Stimulated activated CD4-positive, alpha-beta T cell treated with anti-CD3 and anti-CD28 coated beads, TNF-alpha, amount 100 ng/mL, for 4 hours (primary cell): ENCODE measurements around the gene HOXB1.

Source experiments
- DNase-seq, 3 experiments: peaks; one replicate each; pipeline ENCODE4 v3.0.0-alpha.2; 2020; ENCODE audit warnings: low read depth in 3 of 3

The HOXB1 gene

GRCh38 chr17:48530887-48531272 lies at the start of gene HOXB1:
HOXB1 (minus strand) TSS chr17:48531011; CDS start chr17:48530904, 107 bp downstream.
- DNase-seq = no peak

GRCh38 chr17:48579760-48580554 lies 49.1 kb upstream of the HOXB1 start:
- DNase-seq = no peak

- no peak for DNase-seq
Observed at GRCh38 chr17:48579471-48579759, 48.6 kb upstream of the HOXB1 start.

- no peak for DNase-seq
Observed at GRCh38 chr17:48578616-48579470, 48.0 kb upstream of the HOXB1 start.

GRCh38 chr17:48577946-48578615 lies 47.3 kb upstream of the HOXB1 start, which contains the start of gene HOXB4:
HOXB4 (minus strand) TSS chr17:48578350; CDS start chr17:48578319, 31 bp downstream.
- DNase-seq = peak in 2 of 3 experiments; percentile 37 to 45

GRCh38 chr17:48577330-48577945 lies 46.6 kb upstream of the HOXB1 start:
- DNase-seq = no peak

GRCh38 chr17:48576479-48577309 lies 45.9 kb upstream of the HOXB1 start:
- DNase-seq = no peak

GRCh38 chr17:48575673-48576478 lies 45.1 kb upstream of the HOXB1 start:
- no peak for DNase-seq

- DNase-seq = no peak
Observed at GRCh38 chr17:48575066-48575582, 44.3 kb upstream of the HOXB1 start.

- no peak for DNase-seq
Observed at GRCh38 chr17:48574505-48575065, 43.8 kb upstream of the HOXB1 start.

- no peak for DNase-seq
Observed at GRCh38 chr17:48571826-48572417, 41.1 kb upstream of the HOXB1 start.

GRCh38 chr17:48571024-48571818 lies 40.4 kb upstream of the HOXB1 start:
- no peak for DNase-seq

GRCh38 chr17:48570325-48571023 lies 39.7 kb upstream of the HOXB1 start:
- no peak for DNase-seq

- no peak for DNase-seq
Observed at GRCh38 chr17:48569674-48570324, 39.0 kb upstream of the HOXB1 start.

GRCh38 chr17:48569240-48569582 lies 38.4 kb upstream of the HOXB1 start:
- no peak for DNase-seq

- DNase-seq = no peak
Observed at GRCh38 chr17:48568499-48569239, 37.9 kb upstream of the HOXB1 start.
